PC-3 (cell line): Measurements from ENCODE around the gene BROX. TPM values are rescaled to one million over a fixed set of nuclear protein-coding genes. Genes with fewer than 3 reads are reported as not detected.
"Not testable (repeated sequence)": the region's sequence is repeated elsewhere in the genome, so short reads cannot be mapped to it uniquely, and the experiment has no call there.

Source experiments
- ATAC-seq: fragments of 200-7000 bp; cut with Tn5 transposase; 2 replicates; pipeline ENCODE4 v1.9.1; 2020; ENCODE audit warnings: mild to moderate bottlenecking, moderate library complexity
- BruUV-seq: library from RNA; stranded (reverse); fragments of 400-500 nt; replicated peaks from 2 replicates; lab custom pipeline; 2021; lab: Mats Ljungman, UMichigan
- CTCF ChIA-PET: fragments of 300-600 bp; sonication (Branson Sonifier 250); formaldehyde crosslinking; loops from one replicate; lab custom pipeline; 2022; ENCODE audit warnings: antibody characterized with exemption; lab: Charles Lee
- POLR2A ChIA-PET: fragments of 300-600 bp; sonication (Branson Sonifier 250); formaldehyde crosslinking; loops from one replicate; lab custom pipeline; 2022; ENCODE audit warnings: antibody characterized with exemption; ENCODE audit not compliant: unreplicated experiment; lab: Charles Lee
- DNase-seq: peaks from one replicate; pipeline ENCODE4 v3.0.0-alpha.2; 2015
- H2AFZ ChIP-seq: fragments of 300-600 bp; sonication (generic); 2 replicates; pipeline ENCODE4 v1.6.0; 2016; ENCODE audit warnings: antibody characterized with exemption, low read length
- H3F3A ChIP-seq: fragments of 300-600 bp; sonication (generic); one replicate; pipeline ENCODE4 v1.6.0; 2017; ENCODE audit warnings: antibody characterized with exemption, low read length, control low read depth, mild to moderate bottlenecking; ENCODE audit not compliant: unreplicated experiment
- H3K27ac ChIP-seq: fragments of 300-600 bp; sonication (generic); 2 replicates; pipeline ENCODE4 v1.5.1; 2016; ENCODE audit warnings: mild to moderate bottlenecking, low read length
- H3K27me3 ChIP-seq: fragments of 300-600 bp; sonication (generic); 2 replicates; pipeline ENCODE4 v1.6.1; 2016; ENCODE audit warnings: low read length, mixed read lengths
- H3K36me3 ChIP-seq: fragments of 300-600 bp; sonication (generic); 2 replicates; pipeline ENCODE4 v1.6.1; 2016; ENCODE audit warnings: low read depth, mixed run types, low read length, mixed read lengths
- H3K4me1 ChIP-seq: fragments of 300-600 bp; sonication (generic); 2 replicates; pipeline ENCODE4 v1.5.1; 2016; ENCODE audit warnings: low read length; ENCODE audit not compliant: insufficient read depth
- H3K4me2 ChIP-seq: fragments of 300-600 bp; sonication (generic); 2 replicates; pipeline ENCODE4 v1.6.0; 2016; ENCODE audit warnings: low read length
- H3K4me3 ChIP-seq: fragments of 300-600 bp; sonication (generic); 2 replicates; pipeline ENCODE4 v1.5.1; 2016; ENCODE audit warnings: mild to moderate bottlenecking, low read length, mixed read lengths
- H3K79me2 ChIP-seq: fragments of 300-600 bp; sonication (generic); 2 replicates; pipeline ENCODE4 v1.6.1; 2017; ENCODE audit warnings: low read length, mixed read lengths
- H3K9ac ChIP-seq: fragments of 300-600 bp; sonication (generic); 2 replicates; pipeline ENCODE4 v1.6.0; 2016; ENCODE audit warnings: mild to moderate bottlenecking, low read length
- H3K9me2 ChIP-seq: fragments of 300-600 bp; sonication (generic); replicated peaks from 2 replicates; pipeline ENCODE4 v1.6.1; 2016; ENCODE audit warnings: mixed run types, low read length, mixed read lengths
- H3K9me3 ChIP-seq: fragments of 300-600 bp; sonication (generic); 2 replicates; pipeline ENCODE4 v1.6.1; 2016; ENCODE audit warnings: low read length, mixed read lengths
- H4K20me1 ChIP-seq: fragments of 300-600 bp; sonication (generic); 2 replicates; pipeline ENCODE4 v1.6.1; 2016; ENCODE audit warnings: low read length, mixed read lengths
- EZH2 ChIP-seq: fragments of 300-600 bp; sonication (generic); IDR thresholded peaks from one replicate; pipeline ENCODE4 v1.6.1; 2017; ENCODE audit warnings: antibody characterized with exemption, mild to moderate bottlenecking, low read length; ENCODE audit not compliant: unreplicated experiment
- EZH2phosphoT487 ChIP-seq: fragments of 300-600 bp; sonication (generic); IDR thresholded peaks from 2 replicates; pipeline ENCODE4 v1.6.1; 2018; ENCODE audit warnings: mild to moderate bottlenecking, antibody characterized with exemption, low read length, borderline replicate concordance
- intact Hi-C: fragments of 100-400 bp; cut with micrococcal nuclease; formaldehyde crosslinking; loops from 2 replicates; pipeline ENCODE4 v1.9.0; 2023
- total RNA-seq: library from RNA; depleted of rRNA; stranded (reverse); fragments of >200 nt; gene quantifications from 2 replicates; pipeline ENCODE4 v1.2.3, GENCODE V29; 2014
- TF ChIP-seq, protein P1 (sequence below): fragments of 300-600 bp; sonication (generic); conservative IDR thresholded peaks from 2 replicates; pipeline ENCODE4 v1.5.1; 2017; ENCODE audit warnings: antibody characterized with exemption, low read depth, mild to moderate bottlenecking, low read length

The BROX gene
- total RNA-seq, 1 experiment from 2014 or later: 68.4 TPM

- DNase-seq (no peak), ATAC-seq (no peak)
- no peak overlapping the region for H2AFZ ChIP-seq
- H3K9me3 ChIP-seq: no peaks in the 10 kb centered on the region
- H3K27me3 ChIP-seq: no peaks in the 10 kb centered on the region
- no peaks in the 10 kb centered on the region for H4K20me1 ChIP-seq
- POLR2A ChIA-PET: no interaction called here
- intact Hi-C loops: loop anchor here (2.0 to 10.0 kb wide), 4 partner anchors 37 to 341 kb away; no protein-coding TSS in a partner anchor
- no TSS peak for BruUV-seq
- no peak overlapping the region for H3K9ac ChIP-seq
- no peak overlapping the region for H3K4me3 ChIP-seq
- H3K4me2 ChIP-seq: no peak overlapping the region
- H3K27ac ChIP-seq: no peak overlapping the region
- no peaks in the 10 kb centered on the region for H3K9me2 ChIP-seq
- CTCF ChIA-PET: no interaction called here
- no peaks in the 10 kb centered on the region for H3F3A ChIP-seq
- H3K79me2 ChIP-seq: no peaks in the 10 kb centered on the region
- TF ChIP-seq EZH2phosphoT487: no peak
- TF ChIP-seq, protein P1, sequence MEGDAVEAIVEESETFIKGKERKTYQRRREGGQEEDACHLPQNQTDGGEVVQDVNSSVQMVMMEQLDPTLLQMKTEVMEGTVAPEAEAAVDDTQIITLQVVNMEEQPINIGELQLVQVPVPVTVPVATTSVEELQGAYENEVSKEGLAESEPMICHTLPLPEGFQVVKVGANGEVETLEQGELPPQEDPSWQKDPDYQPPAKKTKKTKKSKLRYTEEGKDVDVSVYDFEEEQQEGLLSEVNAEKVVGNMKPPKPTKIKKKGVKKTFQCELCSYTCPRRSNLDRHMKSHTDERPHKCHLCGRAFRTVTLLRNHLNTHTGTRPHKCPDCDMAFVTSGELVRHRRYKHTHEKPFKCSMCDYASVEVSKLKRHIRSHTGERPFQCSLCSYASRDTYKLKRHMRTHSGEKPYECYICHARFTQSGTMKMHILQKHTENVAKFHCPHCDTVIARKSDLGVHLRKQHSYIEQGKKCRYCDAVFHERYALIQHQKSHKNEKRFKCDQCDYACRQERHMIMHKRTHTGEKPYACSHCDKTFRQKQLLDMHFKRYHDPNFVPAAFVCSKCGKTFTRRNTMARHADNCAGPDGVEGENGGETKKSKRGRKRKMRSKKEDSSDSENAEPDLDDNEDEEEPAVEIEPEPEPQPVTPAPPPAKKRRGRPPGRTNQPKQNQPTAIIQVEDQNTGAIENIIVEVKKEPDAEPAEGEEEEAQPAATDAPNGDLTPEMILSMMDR: no peak
- no peak for TF ChIP-seq EZH2
- H3K4me1 ChIP-seq: peaks cover 17% of the 10 kb centered on the region
- no peaks in the 10 kb centered on the region; the same call in 1 of the 2 replicates for H3K36me3 ChIP-seq
Observed at GRCh38 chr1:222739929-222740328, 27.6 kb downstream of the BROX start.

- DNase-seq, H3K4me3 ChIP-seq, H3K4me1 ChIP-seq, H3K9me2 ChIP-seq, H3K27me3 ChIP-seq, BruUV-seq, ATAC-seq, H3K9ac ChIP-seq, H3K4me2 ChIP-seq, CTCF ChIA-PET, intact Hi-C loops, H4K20me1 ChIP-seq, H2AFZ ChIP-seq, H3K9me3 ChIP-seq, H3F3A ChIP-seq, H3K79me2 ChIP-seq, H3K27ac ChIP-seq, H3K36me3 ChIP-seq: not testable (repeated sequence)
- POLR2A ChIA-PET: interaction anchor here (0.6 kb wide), 1 partner anchor 14 kb away, joined by 3 read pairs; no protein-coding TSS in a partner anchor
Observed at GRCh38 chr1:222741630-222742457, 29.5 kb downstream of the BROX start.

DNA sequence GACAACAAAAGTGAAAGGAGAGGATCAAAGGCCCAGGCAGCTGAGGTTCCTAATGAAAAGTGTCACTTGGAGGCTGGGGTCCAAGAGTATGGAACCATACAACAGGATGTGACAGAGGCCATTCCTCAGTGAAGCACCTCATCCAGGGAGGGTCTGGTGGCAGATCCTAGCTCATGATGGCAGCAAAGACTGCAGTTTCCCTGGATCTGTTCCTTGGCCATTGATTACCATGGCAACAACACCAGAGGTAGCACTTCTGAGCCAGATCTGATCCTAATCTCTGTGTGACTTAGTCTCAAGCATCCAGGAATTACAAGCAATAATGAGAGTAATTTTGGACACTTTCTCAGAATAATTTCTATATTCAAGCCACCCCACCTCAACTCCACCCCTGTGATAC is 37.6 kb downstream of the BROX start:
- Histone ChIP-seq H3K9me2 (no peaks in the 10 kb centered on the region), H3K9ac (no peak overlapping the region), H3K9me3 (no peaks in the 10 kb centered on the region), H3K79me2 (no peaks in the 10 kb centered on the region), H3K4me1 (peaks cover 14% of the 10 kb centered on the region), H2AFZ (no peak overlapping the region), H3K27ac (no peak overlapping the region), H4K20me1 (no peaks in the 10 kb centered on the region), H3K27me3 (no peaks in the 10 kb centered on the region), H3K36me3 (no peaks in the 10 kb centered on the region), H3K4me2 (no peak overlapping the region), H3F3A (peaks cover 7% of the 10 kb centered on the region), H3K4me3 (no peak overlapping the region)
- ChIA-PET CTCF (interaction anchor here (0.5 to 0.6 kb wide), 2 partner anchors 11 to 203 kb away, joined by 3 to 5 read pairs; no protein-coding TSS in a partner anchor), POLR2A (no interaction called here)
- intact Hi-C loops: loop anchor here (5.0 kb wide), 1 partner anchor 332 kb away; no protein-coding TSS in a partner anchor
- DNase-seq (peak; percentile 28), ATAC-seq (no peak)
- TF ChIP-seq EZH2phosphoT487 (no peak), EZH2 (no peak)
- TF ChIP-seq, protein P1: peak; percentile 19; the same call in 1 of the 2 replicates
- BruUV-seq: no TSS peak
